ENCODE data around the gene ZFAND3. TPM values are rescaled to one million over a fixed set of nuclear protein-coding genes. Genes with fewer than 3 reads are reported as not detected.

The ZFAND3 gene
- polyA plus RNA-seq, 1 donor (not counting 4 experiments of a cell fraction or from before 2014, with no cell fraction given): 19.6 TPM

DNA sequence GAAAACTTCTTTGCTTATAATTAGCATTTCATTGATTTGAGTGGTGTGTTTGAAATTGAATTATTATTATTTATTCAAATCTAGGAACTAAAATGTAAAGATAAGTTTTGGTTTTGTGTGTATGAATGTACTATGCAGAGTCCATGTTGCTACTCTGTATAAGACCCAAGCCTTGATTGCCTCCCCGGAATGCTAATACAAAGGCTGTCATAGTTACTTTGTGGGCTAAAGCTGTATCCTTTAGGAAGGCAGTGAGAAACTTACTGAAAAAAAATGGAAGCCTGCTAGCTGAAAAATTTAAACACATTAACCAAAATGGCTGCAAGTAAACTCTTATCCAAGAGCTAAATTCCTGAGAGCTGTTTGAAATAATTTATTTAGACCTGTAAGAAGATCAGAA, 213.3 kb downstream of the ZFAND3 start:
- Histone ChIP-seq H3K27ac (ENCODE audit: control insufficient read depth, insufficient read depth, low read length) (no peak overlapping the region), H4K20me1 (ENCODE audit: control insufficient read depth, extremely low read depth, insufficient read depth, low read length) (peaks cover 12% of the 10 kb centered on the region), H3K79me2 (ENCODE audit: control insufficient read depth, insufficient read depth, low read length) (peaks cover 48% of the 10 kb centered on the region), H3K4me3 (ENCODE audit: control insufficient read depth in 2 of 3, extremely low read depth in 1 of 3, insufficient read depth in 2 of 3, low read depth in 1 of 3, low read length in 3 of 3) (no peak overlapping the region), H2AFZ (ENCODE audit: control insufficient read depth, low read length) (no peak overlapping the region), H3K36me3 (ENCODE audit: control insufficient read depth in 2 of 2, extremely low read depth in 1 of 2, insufficient read depth in 2 of 2, low read length in 2 of 2) (no peaks in the 10 kb centered on the region), H3K27me3 (ENCODE audit: control insufficient read depth, extremely low read depth, insufficient read depth, low read length) (no peaks in the 10 kb centered on the region), H3K4me2 (ENCODE audit: control insufficient read depth, extremely low read depth, insufficient read depth, low read depth, low read length) (no peak overlapping the region), H3K9ac (ENCODE audit: control insufficient read depth, extremely low read depth, insufficient read depth, low read length) (no peak overlapping the region), H3K9me1 (ENCODE audit: control insufficient read depth, extremely low read depth, insufficient read depth, low read length) (peaks cover 2% of the 10 kb centered on the region), H3K9me3 (ENCODE audit: control insufficient read depth, low read depth, low read length) (no peaks in the 10 kb centered on the region), H3K4me1 (ENCODE audit: control insufficient read depth, extremely low read depth, insufficient read depth, low read length) (peaks cover 10% of the 10 kb centered on the region)
- dilution Hi-C loops (cut with MboI; ENCODE audit: extremely low pct_ligation_motif_present, low sequenced_read_pairs): no loop called here
- TF ChIP-seq EZH2 (IDR thresholded peaks at IDR 0.05; ENCODE audit: low read length): no peak
- TF ChIP-seq, protein P1, sequence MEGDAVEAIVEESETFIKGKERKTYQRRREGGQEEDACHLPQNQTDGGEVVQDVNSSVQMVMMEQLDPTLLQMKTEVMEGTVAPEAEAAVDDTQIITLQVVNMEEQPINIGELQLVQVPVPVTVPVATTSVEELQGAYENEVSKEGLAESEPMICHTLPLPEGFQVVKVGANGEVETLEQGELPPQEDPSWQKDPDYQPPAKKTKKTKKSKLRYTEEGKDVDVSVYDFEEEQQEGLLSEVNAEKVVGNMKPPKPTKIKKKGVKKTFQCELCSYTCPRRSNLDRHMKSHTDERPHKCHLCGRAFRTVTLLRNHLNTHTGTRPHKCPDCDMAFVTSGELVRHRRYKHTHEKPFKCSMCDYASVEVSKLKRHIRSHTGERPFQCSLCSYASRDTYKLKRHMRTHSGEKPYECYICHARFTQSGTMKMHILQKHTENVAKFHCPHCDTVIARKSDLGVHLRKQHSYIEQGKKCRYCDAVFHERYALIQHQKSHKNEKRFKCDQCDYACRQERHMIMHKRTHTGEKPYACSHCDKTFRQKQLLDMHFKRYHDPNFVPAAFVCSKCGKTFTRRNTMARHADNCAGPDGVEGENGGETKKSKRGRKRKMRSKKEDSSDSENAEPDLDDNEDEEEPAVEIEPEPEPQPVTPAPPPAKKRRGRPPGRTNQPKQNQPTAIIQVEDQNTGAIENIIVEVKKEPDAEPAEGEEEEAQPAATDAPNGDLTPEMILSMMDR (optimal IDR thresholded peaks at IDR 0.05 in 1 of 3, IDR thresholded peaks at IDR 0.05 in 1 of 3, conservative IDR thresholded peaks at IDR 0.05 in 1 of 3; ENCODE audit: extremely low read depth in 1 of 3, insufficient read depth in 2 of 3, low read length in 3 of 3): no peak
- no peak for FAIRE-seq
- DNase-seq (ENCODE audit: low read depth, low spot score): no peak

DNA sequence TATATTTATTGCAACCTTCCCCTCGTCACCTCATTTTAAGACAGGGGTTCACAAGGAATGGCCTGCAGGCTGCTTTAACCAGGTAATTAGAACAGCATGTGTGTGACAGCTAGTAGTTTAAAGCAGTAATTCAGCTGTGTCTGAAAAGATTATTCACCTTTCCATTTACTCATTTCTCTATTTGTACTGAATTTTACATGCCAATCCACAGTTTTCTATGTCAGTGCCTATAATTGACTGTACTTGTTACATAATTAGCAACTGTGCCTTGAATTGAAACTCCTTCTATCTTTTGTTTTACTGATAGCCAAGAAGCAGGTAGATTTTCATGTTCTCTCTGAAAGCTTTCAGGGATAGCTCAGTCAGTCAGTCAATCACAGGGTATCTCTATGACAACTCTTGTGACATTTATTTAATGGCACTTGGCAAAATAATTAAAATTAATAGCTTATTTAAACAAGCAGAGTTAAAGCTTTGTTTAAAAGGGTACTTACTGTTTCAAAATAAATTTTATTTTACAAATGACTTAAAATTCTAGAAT, 214.0 kb downstream of the ZFAND3 start:
- H3K4me1 ChIP-seq (ENCODE audit: control insufficient read depth, extremely low read depth, insufficient read depth, low read length): peaks cover 9% of the 10 kb centered on the region
- no peaks in the 10 kb centered on the region for H3K27me3 ChIP-seq (ENCODE audit: control insufficient read depth, extremely low read depth, insufficient read depth, low read length)
- H3K9me3 ChIP-seq (ENCODE audit: control insufficient read depth, low read depth, low read length): no peaks in the 10 kb centered on the region
- H3K36me3 ChIP-seq (ENCODE audit: control insufficient read depth in 2 of 2, extremely low read depth in 1 of 2, insufficient read depth in 2 of 2, low read length in 2 of 2): no peaks in the 10 kb centered on the region
- H3K4me2 ChIP-seq (ENCODE audit: control insufficient read depth, extremely low read depth, insufficient read depth, low read depth, low read length): no peak overlapping the region
- dilution Hi-C loops (cut with MboI; ENCODE audit: extremely low pct_ligation_motif_present, low sequenced_read_pairs): no loop called here
- peaks cover 2% of the 10 kb centered on the region for H3K9me1 ChIP-seq (ENCODE audit: control insufficient read depth, extremely low read depth, insufficient read depth, low read length)
- FAIRE-seq (no peak), DNase-seq (ENCODE audit: low read depth, low spot score) (no peak)
- H3K27ac ChIP-seq (ENCODE audit: control insufficient read depth, insufficient read depth, low read length): no peak overlapping the region
- H2AFZ ChIP-seq (ENCODE audit: control insufficient read depth, low read length): no peak overlapping the region
- no peak overlapping the region for H3K9ac ChIP-seq (ENCODE audit: control insufficient read depth, extremely low read depth, insufficient read depth, low read length)
- H3K79me2 ChIP-seq (ENCODE audit: control insufficient read depth, insufficient read depth, low read length): peaks cover 45% of the 10 kb centered on the region
- H4K20me1 ChIP-seq (ENCODE audit: control insufficient read depth, extremely low read depth, insufficient read depth, low read length): peaks cover 10% of the 10 kb centered on the region
- H3K4me3 ChIP-seq (ENCODE audit: control insufficient read depth in 2 of 3, extremely low read depth in 1 of 3, insufficient read depth in 2 of 3, low read depth in 1 of 3, low read length in 3 of 3): no peak overlapping the region
- TF ChIP-seq, protein P1 (optimal IDR thresholded peaks at IDR 0.05 in 1 of 3, IDR thresholded peaks at IDR 0.05 in 1 of 3, conservative IDR thresholded peaks at IDR 0.05 in 1 of 3; ENCODE audit: extremely low read depth in 1 of 3, insufficient read depth in 2 of 3, low read length in 3 of 3): no peak
- no peak for TF ChIP-seq EZH2 (IDR thresholded peaks at IDR 0.05; ENCODE audit: low read length)

Measured in keratinocyte (primary cell).